Neural cell (in vitro differentiated cells): Measurements from ENCODE around the gene LIMS2. TPM values are rescaled to one million over a fixed set of nuclear protein-coding genes. Genes with fewer than 3 reads are reported as not detected.

ENCODE experiments used
- H2AFZ ChIP-seq: fragments of 200-600, 300-800 bp; sonication (generic), shearing (Covaris generic); 2 replicates; pipeline ENCODE4 v1.6.0; 2014; ENCODE audit warnings: low read depth, mild to moderate bottlenecking, antibody characterized with exemption, low read length, moderate library complexity
- H3F3A ChIP-seq: fragments of 200-600 bp; shearing (Covaris generic); 2 replicates; pipeline ENCODE4 v1.6.1; 2016; ENCODE audit warnings: mild to moderate bottlenecking, moderate library complexity, mixed read lengths, antibody characterized with exemption, low read length; ENCODE audit not compliant: insufficient read depth, poor library complexity, severe bottlenecking
- H3K27ac ChIP-seq: fragments of 200-600, 300-800 bp; sonication (generic), shearing (Covaris generic); 2 replicates; pipeline ENCODE4 v1.5.1; 2014; ENCODE audit warnings: mild to moderate bottlenecking, low read length, moderate library complexity
- H3K27me3 ChIP-seq: fragments of 300-800, 200-600 bp; sonication (generic), shearing (Covaris generic); 2 replicates; pipeline ENCODE4 v1.6.0; 2014; ENCODE audit warnings: mild to moderate bottlenecking, low read depth, low read length, moderate library complexity; ENCODE audit not compliant: insufficient read depth
- H3K36me3 ChIP-seq: fragments of 300-800, 200-600 bp; sonication (generic), shearing (Covaris generic); 2 replicates; pipeline ENCODE4 v1.5.1; 2014; ENCODE audit warnings: mild to moderate bottlenecking, antibody characterized with exemption, low read length, moderate library complexity; ENCODE audit not compliant: insufficient read depth
- H3K4me2 ChIP-seq: fragments of 300-800, 200-600 bp; sonication (generic), shearing (Covaris generic); 2 replicates; pipeline ENCODE4 v1.6.0; 2014; ENCODE audit warnings: mild to moderate bottlenecking, low read length
- H3K4me3 ChIP-seq: fragments of 300-800, 200-600 bp; sonication (generic), shearing (Covaris generic); 2 replicates; pipeline ENCODE4 v1.5.1; 2014; ENCODE audit warnings: mild to moderate bottlenecking, low read length, moderate library complexity
- H3K79me2 ChIP-seq: fragments of 200-600 bp; shearing (Covaris generic); replicated peaks from 2 replicates; pipeline ENCODE4 v1.6.0; 2014; ENCODE audit warnings: mild to moderate bottlenecking, low read length, moderate library complexity; ENCODE audit not compliant: insufficient read depth
- H3K9ac ChIP-seq: fragments of 300-800, 200-600 bp; sonication (generic), shearing (Covaris generic); 2 replicates; pipeline ENCODE4 v1.6.1; 2016; ENCODE audit warnings: mild to moderate bottlenecking, low read length, mixed read lengths
- H3K9me2 ChIP-seq: fragments of 200-600 bp; shearing (Covaris generic); 2 replicates; pipeline ENCODE4 v1.6.1; 2016; ENCODE audit warnings: mild to moderate bottlenecking, low read length, mixed read lengths; ENCODE audit not compliant: insufficient read depth
- H3K9me3 ChIP-seq: fragments of 200-600, 300-800 bp; sonication (generic), shearing (Covaris generic); 2 replicates; pipeline ENCODE4 v1.6.1; 2016; ENCODE audit warnings: mild to moderate bottlenecking, mixed run types, low read length, moderate library complexity, mixed read lengths
- H4K20me1 ChIP-seq: fragments of 200-600 bp; shearing (Covaris generic); 2 replicates; pipeline ENCODE4 v1.6.1; 2016; ENCODE audit warnings: mild to moderate bottlenecking, mixed run types; ENCODE audit not compliant: insufficient read depth
- EP300 ChIP-seq: fragments of 450-650 bp; conservative IDR thresholded peaks from 2 replicates; pipeline ENCODE4 v1.6.1; 2014; ENCODE audit warnings: antibody characterized with exemption, mild to moderate bottlenecking, moderate library complexity; ENCODE audit not compliant: poor library complexity, severe bottlenecking
- EZH2 ChIP-seq: fragments of 200-600, 300-800 bp; shearing (Covaris generic), sonication (generic); IDR thresholded peaks from 2 replicates; pipeline ENCODE4 v1.6.1; 2014; ENCODE audit warnings: antibody characterized with exemption, low read length, borderline replicate concordance, mild to moderate bottlenecking; ENCODE audit not compliant: insufficient read depth, poor library complexity, severe bottlenecking
- MXI1 ChIP-seq: fragments of 450-650 bp; conservative IDR thresholded peaks from 2 replicates; pipeline ENCODE4 v1.6.1; 2014; ENCODE audit warnings: antibody characterized with exemption, mild to moderate bottlenecking; ENCODE audit not compliant: poor library complexity, severe bottlenecking
- POLR2AphosphoS5 ChIP-seq: IDR thresholded peaks from 2 replicates; pipeline ENCODE4 v1.6.1; 2012
- RAD21 ChIP-seq: fragments of 450-650 bp; conservative IDR thresholded peaks from 2 replicates; pipeline ENCODE4 v1.6.1; 2014; ENCODE audit warnings: antibody characterized with exemption, mild to moderate bottlenecking, moderate library complexity
- SMC3 ChIP-seq: fragments of 450-650 bp; conservative IDR thresholded peaks from 2 replicates; pipeline ENCODE4 v1.6.1; 2014; ENCODE audit warnings: antibody characterized with exemption, mild to moderate bottlenecking, moderate library complexity; ENCODE audit not compliant: poor library complexity
- TAF1 ChIP-seq: IDR thresholded peaks from 2 replicates; pipeline ENCODE4 v1.6.1; 2012; ENCODE audit warnings: low read depth
- polyA plus RNA-seq: library from polyadenylated mRNA; depleted of rRNA; stranded (reverse); fragments of >200 nt; gene quantifications from 2 replicates; pipeline ENCODE4 v1.2.3, GENCODE V29; 2014
- TF ChIP-seq, protein P1 (sequence below): IDR thresholded peaks from 2 replicates; pipeline ENCODE4 v1.6.1; 2012; ENCODE audit warnings: borderline replicate concordance
- TF ChIP-seq, protein P2 (sequence below): fragments of 450-650 bp; IDR thresholded peaks from 2 replicates; pipeline ENCODE4 v1.5.1; 2014; ENCODE audit warnings: antibody characterized with exemption, mild to moderate bottlenecking, moderate library complexity; ENCODE audit not compliant: poor library complexity, severe bottlenecking

Gene LIMS2
- polyA plus RNA-seq, 1 donor from 2014 or later, result not detected

DNA sequence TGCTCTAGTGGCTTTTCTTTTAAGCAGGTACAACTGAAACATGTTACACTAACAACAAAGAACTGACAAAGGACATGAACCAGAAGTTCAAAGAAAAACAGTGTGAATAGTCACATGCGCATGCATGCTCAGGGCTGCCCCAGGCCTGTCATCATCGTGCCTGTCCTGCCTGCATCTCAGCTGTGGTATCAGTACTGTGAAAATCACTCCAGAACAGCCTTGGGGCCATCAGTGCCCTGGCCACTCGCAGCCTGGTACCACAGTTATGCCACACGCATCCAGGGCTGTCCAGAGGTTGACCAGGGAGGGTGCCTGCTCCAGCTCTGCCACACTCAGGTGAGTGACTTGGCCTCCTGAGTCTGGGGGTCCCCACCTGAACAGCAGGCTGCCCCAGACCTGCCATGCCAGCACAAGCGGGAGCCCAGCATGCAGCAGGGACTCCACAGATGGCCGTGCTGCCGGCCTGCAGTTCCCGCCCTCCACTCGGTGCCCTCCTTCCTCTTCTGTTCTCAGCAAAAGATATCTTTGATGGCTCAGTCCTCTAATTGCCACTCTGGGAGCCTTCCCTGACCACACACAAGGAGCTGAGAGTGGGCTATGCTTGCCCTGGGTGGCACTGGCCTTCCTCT is 12.3 kb downstream of the LIMS2 start:
- no peaks in the 10 kb centered on the region for H3K9me2 ChIP-seq
- no peaks in the 10 kb centered on the region for H3K36me3 ChIP-seq
- H3K27me3 ChIP-seq, result peaks cover 26% of the 10 kb centered on the region
- no peaks in the 10 kb centered on the region for H3F3A ChIP-seq
- H3K9ac ChIP-seq, result no peak overlapping the region
- H3K4me2 ChIP-seq, result no peak overlapping the region
- H3K27ac ChIP-seq, result no peak overlapping the region
- H3K79me2 ChIP-seq, result no peaks in the 10 kb centered on the region
- TF ChIP-seq SMC3 (no peak), POLR2AphosphoS5 (no peak), MXI1 (no peak), EP300 (no peak), EZH2 (no peak), TAF1 (no peak), RAD21 (no peak)
- TF ChIP-seq, protein P1, sequence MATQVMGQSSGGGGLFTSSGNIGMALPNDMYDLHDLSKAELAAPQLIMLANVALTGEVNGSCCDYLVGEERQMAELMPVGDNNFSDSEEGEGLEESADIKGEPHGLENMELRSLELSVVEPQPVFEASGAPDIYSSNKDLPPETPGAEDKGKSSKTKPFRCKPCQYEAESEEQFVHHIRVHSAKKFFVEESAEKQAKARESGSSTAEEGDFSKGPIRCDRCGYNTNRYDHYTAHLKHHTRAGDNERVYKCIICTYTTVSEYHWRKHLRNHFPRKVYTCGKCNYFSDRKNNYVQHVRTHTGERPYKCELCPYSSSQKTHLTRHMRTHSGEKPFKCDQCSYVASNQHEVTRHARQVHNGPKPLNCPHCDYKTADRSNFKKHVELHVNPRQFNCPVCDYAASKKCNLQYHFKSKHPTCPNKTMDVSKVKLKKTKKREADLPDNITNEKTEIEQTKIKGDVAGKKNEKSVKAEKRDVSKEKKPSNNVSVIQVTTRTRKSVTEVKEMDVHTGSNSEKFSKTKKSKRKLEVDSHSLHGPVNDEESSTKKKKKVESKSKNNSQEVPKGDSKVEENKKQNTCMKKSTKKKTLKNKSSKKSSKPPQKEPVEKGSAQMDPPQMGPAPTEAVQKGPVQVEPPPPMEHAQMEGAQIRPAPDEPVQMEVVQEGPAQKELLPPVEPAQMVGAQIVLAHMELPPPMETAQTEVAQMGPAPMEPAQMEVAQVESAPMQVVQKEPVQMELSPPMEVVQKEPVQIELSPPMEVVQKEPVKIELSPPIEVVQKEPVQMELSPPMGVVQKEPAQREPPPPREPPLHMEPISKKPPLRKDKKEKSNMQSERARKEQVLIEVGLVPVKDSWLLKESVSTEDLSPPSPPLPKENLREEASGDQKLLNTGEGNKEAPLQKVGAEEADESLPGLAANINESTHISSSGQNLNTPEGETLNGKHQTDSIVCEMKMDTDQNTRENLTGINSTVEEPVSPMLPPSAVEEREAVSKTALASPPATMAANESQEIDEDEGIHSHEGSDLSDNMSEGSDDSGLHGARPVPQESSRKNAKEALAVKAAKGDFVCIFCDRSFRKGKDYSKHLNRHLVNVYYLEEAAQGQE, result no peak
- TF ChIP-seq, protein P2, sequence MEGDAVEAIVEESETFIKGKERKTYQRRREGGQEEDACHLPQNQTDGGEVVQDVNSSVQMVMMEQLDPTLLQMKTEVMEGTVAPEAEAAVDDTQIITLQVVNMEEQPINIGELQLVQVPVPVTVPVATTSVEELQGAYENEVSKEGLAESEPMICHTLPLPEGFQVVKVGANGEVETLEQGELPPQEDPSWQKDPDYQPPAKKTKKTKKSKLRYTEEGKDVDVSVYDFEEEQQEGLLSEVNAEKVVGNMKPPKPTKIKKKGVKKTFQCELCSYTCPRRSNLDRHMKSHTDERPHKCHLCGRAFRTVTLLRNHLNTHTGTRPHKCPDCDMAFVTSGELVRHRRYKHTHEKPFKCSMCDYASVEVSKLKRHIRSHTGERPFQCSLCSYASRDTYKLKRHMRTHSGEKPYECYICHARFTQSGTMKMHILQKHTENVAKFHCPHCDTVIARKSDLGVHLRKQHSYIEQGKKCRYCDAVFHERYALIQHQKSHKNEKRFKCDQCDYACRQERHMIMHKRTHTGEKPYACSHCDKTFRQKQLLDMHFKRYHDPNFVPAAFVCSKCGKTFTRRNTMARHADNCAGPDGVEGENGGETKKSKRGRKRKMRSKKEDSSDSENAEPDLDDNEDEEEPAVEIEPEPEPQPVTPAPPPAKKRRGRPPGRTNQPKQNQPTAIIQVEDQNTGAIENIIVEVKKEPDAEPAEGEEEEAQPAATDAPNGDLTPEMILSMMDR, result no peak
- no peaks in the 10 kb centered on the region for H4K20me1 ChIP-seq
- H3K4me3 ChIP-seq, result no peak overlapping the region
- H2AFZ ChIP-seq, result no peak overlapping the region
- H3K9me3 ChIP-seq, result no peaks in the 10 kb centered on the region

DNA sequence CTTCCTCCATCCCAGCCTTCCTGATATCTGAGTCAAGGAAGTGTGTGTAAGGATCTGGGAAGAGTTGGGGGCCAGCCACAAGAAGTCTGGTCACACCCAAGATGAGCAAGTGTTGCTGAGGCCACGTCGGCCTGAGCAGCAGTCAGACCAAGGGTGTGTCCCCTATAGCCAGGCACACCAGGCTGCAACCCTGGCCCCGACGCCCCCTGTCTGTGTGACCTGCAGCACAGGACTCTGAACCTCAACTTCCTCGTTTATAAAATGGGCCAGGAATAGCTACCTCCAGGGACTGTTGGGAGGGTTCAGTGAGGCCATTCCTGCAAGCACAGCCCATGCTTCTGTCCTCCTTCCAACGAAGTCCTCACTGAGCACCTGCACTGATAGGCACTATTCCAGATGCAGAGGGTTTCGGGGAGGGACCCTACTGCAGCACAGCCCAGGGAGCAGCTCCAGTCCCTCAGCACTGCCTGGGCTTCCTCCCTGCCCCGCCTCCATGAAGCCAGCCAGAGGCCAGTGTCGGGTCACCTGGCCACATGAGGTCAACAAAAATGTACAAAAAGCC is 13.3 kb downstream of the LIMS2 start:
- TF ChIP-seq TAF1, result no peak
- no peak for TF ChIP-seq MXI1
- no peak for TF ChIP-seq POLR2AphosphoS5
- Histone ChIP-seq H3K27ac (no peak overlapping the region), H3K79me2 (no peaks in the 10 kb centered on the region), H3K9me2 (no peaks in the 10 kb centered on the region), H3K4me2 (no peak overlapping the region), H3K9ac (no peak overlapping the region), H2AFZ (no peak overlapping the region), H3K36me3 (no peaks in the 10 kb centered on the region), H4K20me1 (no peaks in the 10 kb centered on the region), H3K9me3 (no peaks in the 10 kb centered on the region), H3F3A (no peaks in the 10 kb centered on the region), H3K4me3 (no peak overlapping the region), H3K27me3 (peaks cover 26% of the 10 kb centered on the region)
